ENCODE results near the gene FGF18. TPM values are rescaled to one million over a fixed set of nuclear protein-coding genes. Genes with fewer than 3 reads are reported as not detected.

The FGF18 gene
- total RNA-seq, 1 donor = under 0.01 TPM

GRCh38 chr5:171450423-171451331, 31.2 kb downstream of the FGF18 start:
- H3K4me2 ChIP-seq (ENCODE audit: insufficient read depth, low read length) = peak overlapping the region; percentile 80
- no peaks in the 10 kb centered on the region for H3K27me3 ChIP-seq (ENCODE audit: insufficient read depth, low read length)
- no peaks in the 10 kb centered on the region for H3K9me3 ChIP-seq (ENCODE audit: low read depth, low read length)
- H3K4me1 ChIP-seq (ENCODE audit: insufficient read depth, low read length) = peaks cover 21% of the 10 kb centered on the region
- no peaks in the 10 kb centered on the region for H4K20me1 ChIP-seq (ENCODE audit: insufficient read depth, low read length)
- H3K79me2 ChIP-seq (ENCODE audit: insufficient read depth, low read length) = no peaks in the 10 kb centered on the region
- peak overlapping the region; percentile 76 for H3K27ac ChIP-seq (ENCODE audit: low read depth, low read length)
- peak overlapping the region; percentile 81 for H2AFZ ChIP-seq (ENCODE audit: low read length)
- TF ChIP-seq CTCF (IDR thresholded peaks at IDR 0.05; ENCODE audit: extremely low read depth, low read depth, low read length) = no peak
- H3K4me3 ChIP-seq (ENCODE audit: insufficient read depth, low read length) = peak overlapping the region; percentile 70
- H3K36me3 ChIP-seq (ENCODE audit: insufficient read depth, low read length) = no peaks in the 10 kb centered on the region
- peak; percentile 99 for DNase-seq (ENCODE audit: insufficient read length, low spot score, missing footprints)

GRCh38 chr5:171451421-171451820, 32.0 kb downstream of the FGF18 start:
- no peaks in the 10 kb centered on the region for H3K27me3 ChIP-seq (ENCODE audit: insufficient read depth, low read length)
- H3K4me3 ChIP-seq (ENCODE audit: insufficient read depth, low read length) = peak overlapping the region; percentile 70
- DNase-seq (ENCODE audit: insufficient read length, low spot score, missing footprints) = no peak
- H3K9me3 ChIP-seq (ENCODE audit: low read depth, low read length) = no peaks in the 10 kb centered on the region
- H3K36me3 ChIP-seq (ENCODE audit: insufficient read depth, low read length) = no peaks in the 10 kb centered on the region
- peak overlapping the region; percentile 33 for H3K27ac ChIP-seq (ENCODE audit: low read depth, low read length)
- no peaks in the 10 kb centered on the region for H3K79me2 ChIP-seq (ENCODE audit: insufficient read depth, low read length)
- TF ChIP-seq CTCF (IDR thresholded peaks at IDR 0.05; ENCODE audit: extremely low read depth, low read depth, low read length) = no peak
- peaks cover 14% of the 10 kb centered on the region for H3K4me1 ChIP-seq (ENCODE audit: insufficient read depth, low read length)
- no peaks in the 10 kb centered on the region for H4K20me1 ChIP-seq (ENCODE audit: insufficient read depth, low read length)
- peak overlapping the region; percentile 80 for H3K4me2 ChIP-seq (ENCODE audit: insufficient read depth, low read length)
- no peak overlapping the region for H2AFZ ChIP-seq (ENCODE audit: low read length)

- Histone ChIP-seq H3K9me3 (ENCODE audit: low read depth, low read length) (no peaks in the 10 kb centered on the region), H4K20me1 (ENCODE audit: insufficient read depth, low read length) (no peaks in the 10 kb centered on the region), H3K4me1 (ENCODE audit: insufficient read depth, low read length) (peaks cover 6% of the 10 kb centered on the region), H3K4me3 (ENCODE audit: insufficient read depth, low read length) (no peak overlapping the region), H3K79me2 (ENCODE audit: insufficient read depth, low read length) (no peaks in the 10 kb centered on the region), H3K36me3 (ENCODE audit: insufficient read depth, low read length) (no peaks in the 10 kb centered on the region), H2AFZ (ENCODE audit: low read length) (no peak overlapping the region), H3K4me2 (ENCODE audit: insufficient read depth, low read length) (no peak overlapping the region), H3K27me3 (ENCODE audit: insufficient read depth, low read length) (no peaks in the 10 kb centered on the region), H3K27ac (ENCODE audit: low read depth, low read length) (no peak overlapping the region)
- DNase-seq (ENCODE audit: insufficient read length, low spot score, missing footprints) = peak; percentile 71
- no peak for TF ChIP-seq CTCF (IDR thresholded peaks at IDR 0.05; ENCODE audit: extremely low read depth, low read depth, low read length)
Measured at GRCh38 chr5:171453056-171453725, 33.7 kb downstream of the FGF18 start.

- H3K36me3 ChIP-seq (ENCODE audit: insufficient read depth, low read length) = no peaks in the 10 kb centered on the region
- H3K27ac ChIP-seq (ENCODE audit: low read depth, low read length) = no peak overlapping the region
- H3K4me3 ChIP-seq (ENCODE audit: insufficient read depth, low read length) = no peak overlapping the region
- no peaks in the 10 kb centered on the region for H3K9me3 ChIP-seq (ENCODE audit: low read depth, low read length)
- H4K20me1 ChIP-seq (ENCODE audit: insufficient read depth, low read length) = no peaks in the 10 kb centered on the region
- H2AFZ ChIP-seq (ENCODE audit: low read length) = no peak overlapping the region
- TF ChIP-seq CTCF (IDR thresholded peaks at IDR 0.05; ENCODE audit: extremely low read depth, low read depth, low read length) = no peak
- H3K4me1 ChIP-seq (ENCODE audit: insufficient read depth, low read length) = peaks cover 6% of the 10 kb centered on the region
- H3K4me2 ChIP-seq (ENCODE audit: insufficient read depth, low read length) = no peak overlapping the region
- no peaks in the 10 kb centered on the region for H3K27me3 ChIP-seq (ENCODE audit: insufficient read depth, low read length)
- no peak for DNase-seq (ENCODE audit: insufficient read length, low spot score, missing footprints)
- no peaks in the 10 kb centered on the region for H3K79me2 ChIP-seq (ENCODE audit: insufficient read depth, low read length)
Measured at GRCh38 chr5:171453988-171454387, 34.5 kb downstream of the FGF18 start.
